ENCODE results near the gene GLT8D2.

The GLT8D2 gene

GRCh38 chr12:103944964-103945363, 105.0 kb downstream of the GLT8D2 start:
- DNase-seq: no peak
